Breast epithelium (tissue), 4 donors: ENCODE data around the gene PNPO. TPM values are rescaled to one million over a fixed set of nuclear protein-coding genes. Genes with fewer than 3 reads are reported as not detected.

Experiments used
- DNase-seq, 2 donors: peaks; one replicate each; pipeline ENCODE4 v3.0.0-alpha.2; 2019; ENCODE audit warnings: low spot score in 2 of 2
- H3K27ac ChIP-seq, 2 donors: fragments of 200-600 bp; sonication (generic) in 1 of 2; one replicate each; pipeline ENCODE4 v1.5.1; 2016 to 2019; ENCODE audit warnings: mild to moderate bottlenecking in 1 of 2
- H3K27me3 ChIP-seq, 2 donors: fragments of 200-600 bp; sonication (generic) in 1 of 2; one replicate each; pipeline versions ENCODE4 v1.5.1 to v1.6.0; 2017 to 2019; ENCODE audit warnings: control low read depth in 1 of 2, mild to moderate bottlenecking in 1 of 2
- H3K36me3 ChIP-seq: fragments of 200-600 bp; one replicate; pipeline ENCODE4 v1.5.1; 2019
- H3K4me1 ChIP-seq, 2 donors: fragments of 200-600 bp; sonication (generic); one replicate each; pipeline ENCODE4 v1.5.1; 2016 to 2019; ENCODE audit warnings: control low read depth in 1 of 2
- H3K4me3 ChIP-seq, 3 donors: fragments of 200-600 bp; sonication (generic); 1 replicate in 2 of 3; 2 replicates in 1 of 3; pipeline ENCODE4 v1.5.1; 2016 to 2019; ENCODE audit warnings: mild to moderate bottlenecking in 3 of 3, moderate library complexity in 2 of 3
- H3K9me3 ChIP-seq, 2 donors: fragments of 200-600 bp; sonication (generic) in 1 of 2; one replicate each; pipeline ENCODE4 v1.5.1; 2016 to 2019; ENCODE audit warnings: control low read depth in 1 of 2
- POLR2A ChIP-seq: fragments of 450-650 bp; IDR thresholded peaks from one replicate; pipeline ENCODE4 v1.6.1; 2016; ENCODE audit warnings: antibody characterized with exemption, mild to moderate bottlenecking, moderate library complexity
- POLR2AphosphoS5 ChIP-seq, 3 donors: sonication (generic); formaldehyde crosslinking; IDR thresholded peaks; one replicate each; pipeline ENCODE4 v1.6.1; 2017; ENCODE audit warnings: antibody characterized with exemption in 3 of 3
- intact Hi-C: fragments of 100-400 bp; cut with DNase I; formaldehyde crosslinking; loops from one replicate; pipeline ENCODE4 v1.15.1; 2023; ENCODE audit warnings: low total_unique reads
- total RNA-seq, 3 donors: library from RNA; depleted of rRNA; stranded (reverse); fragments of >200 nt; gene quantifications; one replicate each; pipeline ENCODE4 v1.1.0, GENCODE V29; 2016
- TF ChIP-seq, protein P1 (sequence below), 3 donors: fragments of 450-650 bp; IDR thresholded peaks; one replicate each; pipeline ENCODE4 v1.5.1; 2016 to 2017; ENCODE audit warnings: antibody characterized with exemption in 3 of 3, mild to moderate bottlenecking in 3 of 3, moderate library complexity in 3 of 3

Gene PNPO
- total RNA-seq, 3 donors from 2014 or later = 28.3 to 61.2 (median 34.7) TPM

DNA sequence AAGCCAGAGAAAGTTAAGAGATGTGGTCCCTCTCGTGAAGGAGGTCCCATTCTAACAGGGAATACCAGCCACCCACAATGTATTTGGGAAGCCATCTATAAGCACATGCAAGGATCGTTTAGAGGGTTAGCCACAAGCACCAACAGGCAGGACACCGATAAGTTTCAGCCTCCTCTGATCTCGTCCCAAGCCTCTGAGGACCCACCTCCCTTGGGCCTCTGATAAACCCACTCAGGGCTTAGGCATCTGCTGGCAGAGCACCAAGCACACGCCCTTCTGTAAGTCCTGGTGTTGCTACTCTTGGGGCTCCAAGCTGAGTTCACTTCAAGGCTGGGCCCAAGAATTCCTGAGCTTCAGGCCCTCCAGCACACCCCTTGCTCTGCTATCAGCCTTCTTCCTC, 5.4 kb upstream of the PNPO start:
- Histone ChIP-seq H3K36me3 (no peaks in the 10 kb centered on the region), H3K4me1 (no peaks in the 10 kb centered on the region), H3K9me3 (no peaks in the 10 kb centered on the region), H3K27ac (no peak overlapping the region), H3K4me3 (no peak overlapping the region), H3K27me3 (no peaks in the 10 kb centered on the region)
- TF ChIP-seq, protein P1, sequence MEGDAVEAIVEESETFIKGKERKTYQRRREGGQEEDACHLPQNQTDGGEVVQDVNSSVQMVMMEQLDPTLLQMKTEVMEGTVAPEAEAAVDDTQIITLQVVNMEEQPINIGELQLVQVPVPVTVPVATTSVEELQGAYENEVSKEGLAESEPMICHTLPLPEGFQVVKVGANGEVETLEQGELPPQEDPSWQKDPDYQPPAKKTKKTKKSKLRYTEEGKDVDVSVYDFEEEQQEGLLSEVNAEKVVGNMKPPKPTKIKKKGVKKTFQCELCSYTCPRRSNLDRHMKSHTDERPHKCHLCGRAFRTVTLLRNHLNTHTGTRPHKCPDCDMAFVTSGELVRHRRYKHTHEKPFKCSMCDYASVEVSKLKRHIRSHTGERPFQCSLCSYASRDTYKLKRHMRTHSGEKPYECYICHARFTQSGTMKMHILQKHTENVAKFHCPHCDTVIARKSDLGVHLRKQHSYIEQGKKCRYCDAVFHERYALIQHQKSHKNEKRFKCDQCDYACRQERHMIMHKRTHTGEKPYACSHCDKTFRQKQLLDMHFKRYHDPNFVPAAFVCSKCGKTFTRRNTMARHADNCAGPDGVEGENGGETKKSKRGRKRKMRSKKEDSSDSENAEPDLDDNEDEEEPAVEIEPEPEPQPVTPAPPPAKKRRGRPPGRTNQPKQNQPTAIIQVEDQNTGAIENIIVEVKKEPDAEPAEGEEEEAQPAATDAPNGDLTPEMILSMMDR (IDR thresholded peaks at IDR 0.05) = no peak
- no peak for TF ChIP-seq POLR2A
- TF ChIP-seq POLR2AphosphoS5 (IDR thresholded peaks at IDR 0.05) = no peak
- no peak for DNase-seq
- intact Hi-C loops = no loop called here

DNA sequence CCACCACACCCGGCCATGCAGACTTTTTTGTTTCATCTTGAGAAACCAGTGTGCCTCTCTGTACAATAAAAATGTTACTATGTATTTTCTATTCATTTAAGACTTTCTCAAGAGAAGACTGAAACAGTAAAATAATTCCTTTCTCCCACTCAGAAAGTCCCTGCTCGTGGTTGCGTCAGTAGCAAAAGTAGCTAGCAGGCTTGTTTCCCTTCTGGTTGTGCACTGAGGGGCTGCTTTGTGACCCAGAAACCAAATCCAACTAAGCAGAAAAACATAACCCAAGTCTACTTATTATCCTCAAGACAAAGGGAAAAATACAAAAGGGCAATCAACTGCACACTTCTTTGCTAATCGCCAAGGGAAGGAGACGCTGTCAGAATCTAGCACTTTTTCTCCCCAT, 3.4 kb upstream of the PNPO start:
- H3K4me3 ChIP-seq = no peak overlapping the region
- TF ChIP-seq POLR2A = no peak
- no peak for TF ChIP-seq POLR2AphosphoS5 (IDR thresholded peaks at IDR 0.05)
- TF ChIP-seq, protein P1 (IDR thresholded peaks at IDR 0.05) = no peak
- intact Hi-C loops = no loop called here
- no peaks in the 10 kb centered on the region for H3K27me3 ChIP-seq
- peaks cover 5 to 7% of the 10 kb centered on the region in 2 donors for H3K4me1 ChIP-seq
- no peaks in the 10 kb centered on the region for H3K9me3 ChIP-seq
- H3K27ac ChIP-seq = peak overlapping the region in 1 of 2 donors; percentile 19
- DNase-seq = no peak
- H3K36me3 ChIP-seq = no peaks in the 10 kb centered on the region

DNA sequence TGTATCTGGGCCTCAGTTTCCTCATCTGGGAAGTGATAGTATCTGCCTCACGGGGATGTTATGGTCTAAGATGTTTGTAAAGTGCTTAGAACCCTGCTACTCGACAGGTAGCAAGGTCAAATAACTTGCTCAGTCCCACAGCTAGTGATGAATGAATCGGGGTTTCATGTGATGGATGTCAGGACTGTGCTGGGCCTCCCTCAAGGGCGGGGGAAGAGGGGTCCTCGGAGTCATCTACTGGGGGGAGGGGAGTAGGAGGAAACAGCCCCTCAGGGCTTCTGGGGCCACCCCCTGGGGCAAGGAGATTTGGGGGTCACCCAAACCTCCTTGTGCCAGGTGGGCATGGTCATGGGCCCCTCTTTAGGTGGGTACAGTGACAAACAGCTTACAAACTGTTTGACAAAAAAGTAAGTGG, 732 bp downstream of the PNPO start:
- no peak for DNase-seq
- Histone ChIP-seq H3K27me3 (no peaks in the 10 kb centered on the region), H3K27ac (peak overlapping the region; percentile 89 to 91), H3K9me3 (no peaks in the 10 kb centered on the region), H3K36me3 (no peaks in the 10 kb centered on the region), H3K4me1 (peaks cover 5 to 29% of the 10 kb centered on the region in 2 donors), H3K4me3 (peak overlapping the region; percentile 88 to 96 (median 88))
- intact Hi-C loops = no loop called here
- TF ChIP-seq, protein P1 (IDR thresholded peaks at IDR 0.05) = no peak
- TF ChIP-seq POLR2AphosphoS5 (IDR thresholded peaks at IDR 0.05) = no peak
- TF ChIP-seq POLR2A = no peak

DNA sequence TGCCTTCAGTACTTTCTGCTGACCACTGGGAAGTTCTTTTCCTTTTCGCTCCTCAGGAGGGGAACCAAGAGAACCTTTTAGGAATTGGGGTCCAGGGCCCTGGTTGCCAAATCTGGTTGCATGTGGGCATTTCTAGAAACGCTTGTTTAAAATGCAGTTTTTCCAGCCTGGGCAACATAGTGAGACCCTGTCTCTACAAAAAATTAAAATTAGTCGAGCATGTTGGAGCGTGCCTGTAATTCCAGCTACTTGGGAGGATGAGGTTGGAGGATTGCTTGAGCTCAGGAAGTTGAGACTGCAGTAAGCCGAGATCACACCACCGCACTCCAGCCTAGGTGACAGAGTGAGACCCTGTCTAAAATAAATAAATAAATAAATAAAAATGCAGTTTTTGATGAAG, 1.2 kb downstream of the PNPO start:
- H3K4me3 ChIP-seq = peak overlapping the region in 2 of 3 donors; percentile 88 to 96
- H3K9me3 ChIP-seq = no peaks in the 10 kb centered on the region
- H3K4me1 ChIP-seq = peaks cover 5 to 29% of the 10 kb centered on the region in 2 donors
- no peak for TF ChIP-seq POLR2A
- no peak for TF ChIP-seq POLR2AphosphoS5 (IDR thresholded peaks at IDR 0.05)
- TF ChIP-seq, protein P1 (IDR thresholded peaks at IDR 0.05) = no peak
- no peaks in the 10 kb centered on the region for H3K36me3 ChIP-seq
- intact Hi-C loops = no loop called here
- peak overlapping the region; percentile 89 to 91 for H3K27ac ChIP-seq
- no peaks in the 10 kb centered on the region for H3K27me3 ChIP-seq
- DNase-seq = no peak

DNA sequence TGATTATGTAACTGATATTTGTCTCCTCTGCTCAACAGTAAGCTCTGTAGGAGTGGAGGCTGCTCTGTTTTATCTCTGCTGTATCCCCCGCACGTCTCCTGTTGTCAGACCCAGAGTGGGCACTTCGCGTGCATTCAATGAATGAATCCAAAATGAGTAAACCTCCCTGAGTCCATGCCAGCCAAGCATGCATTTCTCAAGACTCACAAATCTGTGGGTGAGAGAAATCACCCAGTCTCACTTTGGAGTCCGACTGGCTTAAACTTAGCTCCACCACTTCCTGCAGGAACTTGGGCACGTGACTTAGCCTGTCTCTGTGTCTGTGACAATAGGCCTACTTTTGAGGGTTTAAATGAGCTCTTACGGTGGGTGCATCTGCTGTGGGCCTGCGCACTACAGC, 3.7 kb downstream of the PNPO start:
- H3K4me1 ChIP-seq = peaks cover 11 to 45% of the 10 kb centered on the region in 2 donors
- H3K4me3 ChIP-seq = no peak overlapping the region
- H3K36me3 ChIP-seq = no peaks in the 10 kb centered on the region
- no peaks in the 10 kb centered on the region for H3K27me3 ChIP-seq
- no peak for DNase-seq
- H3K27ac ChIP-seq = peak overlapping the region; percentile 80 to 95
- no peaks in the 10 kb centered on the region for H3K9me3 ChIP-seq
- TF ChIP-seq, protein P1 (IDR thresholded peaks at IDR 0.05) = no peak
- TF ChIP-seq POLR2A (no peak), POLR2AphosphoS5 (IDR thresholded peaks at IDR 0.05) (no peak)
- intact Hi-C loops = no loop called here
